ENCODE data around the gene OSBPL1A. TPM values are rescaled to one million over a fixed set of nuclear protein-coding genes. Genes with fewer than 3 reads are reported as not detected.

Gene OSBPL1A
- total and polyA plus RNA-seq, 2 donors from 2014 or later: 27.0 to 40.3 TPM

DNA sequence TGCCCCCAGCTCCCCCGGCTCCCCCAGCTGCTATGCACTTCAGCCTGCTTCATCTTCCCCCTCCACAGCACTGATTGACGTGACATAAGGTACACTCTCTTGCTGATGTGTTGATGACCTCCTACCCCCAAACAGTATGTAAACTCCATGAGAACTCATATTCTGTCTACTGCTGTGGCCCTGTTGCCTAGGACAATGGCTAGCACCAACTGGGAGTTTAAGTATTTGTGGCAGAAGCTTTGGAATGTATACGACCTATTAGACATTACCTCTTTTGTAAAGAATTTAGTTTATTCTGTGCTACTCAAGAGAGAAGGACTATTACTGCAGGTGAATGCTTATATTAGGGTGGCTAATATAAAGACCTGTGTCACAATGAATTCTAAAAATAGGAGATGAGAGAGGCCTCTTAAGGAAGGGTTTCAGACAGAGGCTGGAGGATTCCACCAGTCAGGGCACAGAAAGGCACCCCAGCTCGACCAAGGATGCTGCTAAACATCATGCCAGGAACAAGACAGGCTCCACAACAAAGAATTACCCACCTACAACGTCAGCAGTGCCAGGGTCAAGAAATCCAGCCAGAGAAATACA, 198.2 kb downstream of the OSBPL1A start:
- H3K4me1 ChIP-seq (ENCODE audit: control insufficient read depth in 2 of 3, insufficient read depth in 2 of 3, low read depth in 1 of 3, low read length in 3 of 3): no peaks in the 10 kb centered on the region
- H3K27me3 ChIP-seq (ENCODE audit: control insufficient read depth, insufficient read depth, low read length): no peaks in the 10 kb centered on the region
- TF ChIP-seq, protein P1, sequence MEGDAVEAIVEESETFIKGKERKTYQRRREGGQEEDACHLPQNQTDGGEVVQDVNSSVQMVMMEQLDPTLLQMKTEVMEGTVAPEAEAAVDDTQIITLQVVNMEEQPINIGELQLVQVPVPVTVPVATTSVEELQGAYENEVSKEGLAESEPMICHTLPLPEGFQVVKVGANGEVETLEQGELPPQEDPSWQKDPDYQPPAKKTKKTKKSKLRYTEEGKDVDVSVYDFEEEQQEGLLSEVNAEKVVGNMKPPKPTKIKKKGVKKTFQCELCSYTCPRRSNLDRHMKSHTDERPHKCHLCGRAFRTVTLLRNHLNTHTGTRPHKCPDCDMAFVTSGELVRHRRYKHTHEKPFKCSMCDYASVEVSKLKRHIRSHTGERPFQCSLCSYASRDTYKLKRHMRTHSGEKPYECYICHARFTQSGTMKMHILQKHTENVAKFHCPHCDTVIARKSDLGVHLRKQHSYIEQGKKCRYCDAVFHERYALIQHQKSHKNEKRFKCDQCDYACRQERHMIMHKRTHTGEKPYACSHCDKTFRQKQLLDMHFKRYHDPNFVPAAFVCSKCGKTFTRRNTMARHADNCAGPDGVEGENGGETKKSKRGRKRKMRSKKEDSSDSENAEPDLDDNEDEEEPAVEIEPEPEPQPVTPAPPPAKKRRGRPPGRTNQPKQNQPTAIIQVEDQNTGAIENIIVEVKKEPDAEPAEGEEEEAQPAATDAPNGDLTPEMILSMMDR (IDR thresholded peaks at IDR 0.05; ENCODE audit: borderline replicate concordance, extremely low read depth, insufficient read depth): no peak
- no peak overlapping the region for H3K9ac ChIP-seq (ENCODE audit: low read length in 3 of 3)
- no peak overlapping the region for H3K4me3 ChIP-seq (ENCODE audit: low read length in 3 of 3)
- H3K9me3 ChIP-seq (ENCODE audit: control insufficient read depth in 2 of 3, insufficient read depth in 1 of 3, low read length in 3 of 3): no peaks in the 10 kb centered on the region
- FAIRE-seq (no peak), DNase-seq (no peak)
- H3K27ac ChIP-seq (ENCODE audit: low read depth in 2 of 2, low read length in 2 of 2): no peak overlapping the region
- no peaks in the 10 kb centered on the region for H3K36me3 ChIP-seq (ENCODE audit: control insufficient read depth in 2 of 3, insufficient read depth in 3 of 3, low read length in 3 of 3)
- intact Hi-C loops (cut with DNase I): no loop called here

DNA sequence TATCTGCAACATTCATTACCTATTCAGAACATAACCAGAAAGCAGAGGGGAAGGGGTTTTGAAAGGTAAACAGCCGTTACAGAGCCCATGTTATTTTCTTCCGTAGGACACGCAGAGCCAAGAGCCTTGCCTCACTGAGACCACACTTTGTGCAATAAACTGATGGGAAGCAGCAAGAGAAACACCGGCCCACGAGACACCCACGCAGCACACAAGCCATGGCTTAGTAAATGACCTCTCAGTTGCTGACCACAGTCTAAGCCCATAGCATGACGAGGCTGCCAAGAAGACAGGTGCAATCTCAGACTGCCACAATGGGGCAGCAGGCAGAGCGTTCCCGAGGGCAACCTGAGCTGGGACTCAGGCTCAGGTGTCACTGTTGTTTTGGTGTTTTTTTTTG, 199.2 kb downstream of the OSBPL1A start:
- Histone ChIP-seq H3K36me3 (ENCODE audit: control insufficient read depth in 2 of 3, insufficient read depth in 3 of 3, low read length in 3 of 3) (no peaks in the 10 kb centered on the region), H3K4me1 (ENCODE audit: control insufficient read depth in 2 of 3, insufficient read depth in 2 of 3, low read depth in 1 of 3, low read length in 3 of 3) (no peaks in the 10 kb centered on the region), H3K27ac (ENCODE audit: low read depth in 2 of 2, low read length in 2 of 2) (no peak overlapping the region), H3K9me3 (ENCODE audit: control insufficient read depth in 2 of 3, insufficient read depth in 1 of 3, low read length in 3 of 3) (no peaks in the 10 kb centered on the region), H3K27me3 (ENCODE audit: control insufficient read depth, insufficient read depth, low read length) (no peaks in the 10 kb centered on the region), H3K9ac (ENCODE audit: low read length in 3 of 3) (no peak overlapping the region), H3K4me3 (ENCODE audit: low read length in 3 of 3) (no peak overlapping the region)
- intact Hi-C loops (cut with DNase I): no loop called here
- DNase-seq (no peak), FAIRE-seq (no peak)
- TF ChIP-seq, protein P1 (IDR thresholded peaks at IDR 0.05; ENCODE audit: borderline replicate concordance, extremely low read depth, insufficient read depth): no peak

DNA sequence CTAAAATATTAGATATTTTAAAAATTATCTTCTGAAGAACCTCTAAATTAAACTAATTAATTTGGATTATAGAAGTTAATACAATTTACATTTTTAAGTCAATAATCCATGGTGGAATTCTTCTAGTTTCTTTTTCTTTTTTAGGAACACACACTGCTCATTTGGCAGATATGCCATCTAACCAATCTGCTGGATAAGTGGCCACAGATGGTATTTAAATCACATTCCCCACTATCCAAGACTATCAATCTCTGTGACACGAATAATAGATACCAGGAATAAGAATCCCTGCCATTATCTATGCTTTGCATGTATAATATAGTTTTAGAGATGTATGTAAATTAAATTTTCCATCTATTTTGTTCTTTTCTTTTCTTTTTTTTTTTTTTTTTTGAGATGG, 200.2 kb downstream of the OSBPL1A start:
- no peak overlapping the region for H3K4me3 ChIP-seq (ENCODE audit: low read length in 3 of 3)
- DNase-seq (no peak), FAIRE-seq (no peak)
- H3K4me1 ChIP-seq (ENCODE audit: control insufficient read depth in 2 of 3, insufficient read depth in 2 of 3, low read depth in 1 of 3, low read length in 3 of 3): no peaks in the 10 kb centered on the region
- H3K36me3 ChIP-seq (ENCODE audit: control insufficient read depth in 2 of 3, insufficient read depth in 3 of 3, low read length in 3 of 3): no peaks in the 10 kb centered on the region
- H3K27me3 ChIP-seq (ENCODE audit: control insufficient read depth, insufficient read depth, low read length): no peaks in the 10 kb centered on the region
- intact Hi-C loops (cut with DNase I): no loop called here
- TF ChIP-seq, protein P1 (IDR thresholded peaks at IDR 0.05; ENCODE audit: borderline replicate concordance, extremely low read depth, insufficient read depth): no peak
- H3K9me3 ChIP-seq (ENCODE audit: control insufficient read depth in 2 of 3, insufficient read depth in 1 of 3, low read length in 3 of 3): no peaks in the 10 kb centered on the region
- no peak overlapping the region for H3K27ac ChIP-seq (ENCODE audit: low read depth in 2 of 2, low read length in 2 of 2)
- H3K9ac ChIP-seq (ENCODE audit: low read length in 3 of 3): no peak overlapping the region

DNA sequence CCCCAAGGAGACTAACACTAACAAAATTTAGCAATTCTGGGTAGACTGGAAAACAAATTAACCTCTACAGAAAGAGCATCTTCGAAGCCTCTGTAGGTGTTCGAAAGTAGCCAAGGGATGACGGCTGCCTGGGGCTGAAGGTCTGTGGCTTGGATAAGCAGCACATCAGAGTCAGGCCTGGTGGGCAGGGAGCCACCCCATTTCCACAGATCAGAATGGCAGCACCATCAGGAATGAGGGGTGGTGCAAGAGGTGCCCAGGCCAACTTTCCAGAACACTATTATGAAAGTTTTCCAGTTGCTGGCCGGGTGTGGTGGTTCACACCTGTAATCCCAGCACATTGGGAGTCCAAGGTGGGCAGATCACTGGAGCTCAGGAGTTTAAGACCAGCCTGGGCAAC, 200.9 kb downstream of the OSBPL1A start:
- Histone ChIP-seq H3K27me3 (ENCODE audit: control insufficient read depth, insufficient read depth, low read length) (no peaks in the 10 kb centered on the region), H3K9me3 (ENCODE audit: control insufficient read depth in 2 of 3, insufficient read depth in 1 of 3, low read length in 3 of 3) (no peaks in the 10 kb centered on the region), H3K4me3 (ENCODE audit: low read length in 3 of 3) (no peak overlapping the region), H3K9ac (ENCODE audit: low read length in 3 of 3) (no peak overlapping the region), H3K4me1 (ENCODE audit: control insufficient read depth in 2 of 3, insufficient read depth in 2 of 3, low read depth in 1 of 3, low read length in 3 of 3) (no peaks in the 10 kb centered on the region), H3K36me3 (ENCODE audit: control insufficient read depth in 2 of 3, insufficient read depth in 3 of 3, low read length in 3 of 3) (no peaks in the 10 kb centered on the region), H3K27ac (ENCODE audit: low read depth in 2 of 2, low read length in 2 of 2) (no peak overlapping the region)
- DNase-seq: no peak
- intact Hi-C loops (cut with DNase I): no loop called here
- no peak for FAIRE-seq
- TF ChIP-seq, protein P1 (IDR thresholded peaks at IDR 0.05; ENCODE audit: borderline replicate concordance, extremely low read depth, insufficient read depth): no peak

All from kidney (tissue), 14 donors.